Measurements from ENCODE around the gene UBE2D1. TPM values are rescaled to one million over a fixed set of nuclear protein-coding genes. Genes with fewer than 3 reads are reported as not detected.

The UBE2D1 gene
- total RNA-seq, 3 donors from 2014 or later: 13.4 to 16.0 (median 15.7) TPM

GRCh38 chr10:58351616-58352578, 17.1 kb downstream of the UBE2D1 start:
- peaks cover 26% of the 10 kb centered on the region for H3K4me1 Mint-ChIP-seq (ENCODE audit: low read depth)
- peaks cover 5% of the 10 kb centered on the region for H3K36me3 Mint-ChIP-seq (ENCODE audit: insufficient read depth)
- DNase-seq (no peak), ATAC-seq (no peak)
- no peaks in the 10 kb centered on the region for H3K27me3 Mint-ChIP-seq (ENCODE audit: low read depth)
- no peak overlapping the region for H3K4me3 Mint-ChIP-seq
- H3K9me3 Mint-ChIP-seq: no peaks in the 10 kb centered on the region

GRCh38 chr10:58352956-58353610, 18.3 kb downstream of the UBE2D1 start:
- no peaks in the 10 kb centered on the region for H3K36me3 Mint-ChIP-seq (ENCODE audit: insufficient read depth)
- H3K27me3 Mint-ChIP-seq (ENCODE audit: low read depth): no peaks in the 10 kb centered on the region
- no peak overlapping the region for H3K4me3 Mint-ChIP-seq
- H3K4me1 Mint-ChIP-seq (ENCODE audit: low read depth): peaks cover 29% of the 10 kb centered on the region
- no peak for DNase-seq
- no peaks in the 10 kb centered on the region for H3K9me3 Mint-ChIP-seq
- no peak for ATAC-seq

- H3K27me3 Mint-ChIP-seq (ENCODE audit: low read depth): no peaks in the 10 kb centered on the region
These were observed 21.9 kb downstream of the UBE2D1 start for GRCh38 chr10:58356756-58357155.

GRCh38 chr10:58358314-58358933, 23.6 kb downstream of the UBE2D1 start:
- Mint-ChIP-seq H3K27me3 (ENCODE audit: low read depth) (no peaks in the 10 kb centered on the region), H3K36me3 (ENCODE audit: insufficient read depth) (peaks cover 6% of the 10 kb centered on the region), H3K4me3 (no peak overlapping the region), H3K4me1 (ENCODE audit: low read depth) (peaks cover 30% of the 10 kb centered on the region), H3K9me3 (no peaks in the 10 kb centered on the region)
- DNase-seq (no peak), ATAC-seq (no peak)

More at GRCh38 chr10:58356756-58357155, 21.9 kb downstream of the UBE2D1 start:
- ATAC-seq (no peak), DNase-seq (no peak)
- H3K9me3 Mint-ChIP-seq: no peaks in the 10 kb centered on the region
- peaks cover 34% of the 10 kb centered on the region for H3K4me1 Mint-ChIP-seq (ENCODE audit: low read depth)
- peaks cover 3% of the 10 kb centered on the region for H3K36me3 Mint-ChIP-seq (ENCODE audit: insufficient read depth)
- no peak overlapping the region for H3K4me3 Mint-ChIP-seq

DNA sequence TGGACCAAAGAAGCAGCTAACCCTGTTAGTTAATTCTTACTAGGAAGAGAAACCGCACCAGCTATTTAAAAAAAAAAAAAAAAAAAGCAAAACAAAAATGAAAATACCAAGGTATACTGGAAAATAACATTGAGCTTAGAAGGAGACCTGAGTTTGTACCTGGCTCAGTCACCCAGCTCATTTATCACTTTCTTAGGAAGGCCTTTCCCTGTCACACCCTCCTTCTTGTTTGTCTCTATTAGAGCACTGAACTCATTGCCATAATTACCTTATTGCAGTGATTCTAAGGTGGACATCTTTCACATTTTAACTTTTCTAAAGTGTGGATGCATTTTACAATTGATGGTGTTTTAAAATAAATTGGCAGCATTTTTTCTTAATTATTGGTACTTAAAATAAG, 24.1 kb downstream of the UBE2D1 start:
- Mint-ChIP-seq H3K4me3 (no peak overlapping the region), H3K36me3 (ENCODE audit: insufficient read depth) (peaks cover 8% of the 10 kb centered on the region), H3K27me3 (ENCODE audit: low read depth) (no peaks in the 10 kb centered on the region), H3K9me3 (no peaks in the 10 kb centered on the region), H3K4me1 (ENCODE audit: low read depth) (peaks cover 30% of the 10 kb centered on the region)
- ATAC-seq (no peak), DNase-seq (no peak)

- DNase-seq: no peak
- Mint-ChIP-seq H3K27me3 (ENCODE audit: low read depth) (no peaks in the 10 kb centered on the region), H3K4me3 (no peak overlapping the region), H3K36me3 (ENCODE audit: insufficient read depth) (peaks cover 9% of the 10 kb centered on the region), H3K9me3 (no peaks in the 10 kb centered on the region), H3K4me1 (ENCODE audit: low read depth) (peaks cover 30% of the 10 kb centered on the region)
- ATAC-seq: no peak
These were observed 24.7 kb downstream of the UBE2D1 start for GRCh38 chr10:58359541-58359940.

GRCh38 chr10:58360412-58361004, 25.7 kb downstream of the UBE2D1 start:
- ATAC-seq (no peak), DNase-seq (no peak)
- H3K36me3 Mint-ChIP-seq (ENCODE audit: insufficient read depth): peaks cover 16% of the 10 kb centered on the region
- peaks cover 26% of the 10 kb centered on the region for H3K4me1 Mint-ChIP-seq (ENCODE audit: low read depth)
- H3K27me3 Mint-ChIP-seq (ENCODE audit: low read depth): no peaks in the 10 kb centered on the region
- no peaks in the 10 kb centered on the region for H3K9me3 Mint-ChIP-seq
- no peak overlapping the region for H3K4me3 Mint-ChIP-seq

DNA sequence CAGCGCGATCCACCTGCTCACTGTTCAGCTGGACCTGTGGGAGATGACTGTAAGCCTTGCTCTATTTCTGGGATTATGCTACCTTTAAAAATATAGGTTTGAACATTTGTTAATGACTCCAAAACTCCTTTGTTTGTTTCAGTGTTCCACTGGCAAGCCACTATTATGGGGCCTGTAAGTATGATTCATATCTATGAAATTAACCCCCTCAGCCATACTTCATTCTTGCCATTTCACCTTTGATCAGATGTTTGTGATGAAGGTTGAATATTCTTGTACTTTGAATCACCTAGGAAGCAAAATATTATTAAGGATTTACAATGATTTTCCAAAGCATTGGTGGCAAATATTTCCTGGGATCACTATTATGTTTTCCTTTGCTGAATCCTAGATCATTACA, 26.5 kb downstream of the UBE2D1 start:
- no peaks in the 10 kb centered on the region for H3K9me3 Mint-ChIP-seq
- peaks cover 16% of the 10 kb centered on the region for H3K36me3 Mint-ChIP-seq (ENCODE audit: insufficient read depth)
- no peak for ATAC-seq
- no peak for DNase-seq
- no peak overlapping the region for H3K4me3 Mint-ChIP-seq
- H3K4me1 Mint-ChIP-seq (ENCODE audit: low read depth): peaks cover 26% of the 10 kb centered on the region
- no peaks in the 10 kb centered on the region for H3K27me3 Mint-ChIP-seq (ENCODE audit: low read depth)

- no peak overlapping the region for H3K4me3 Mint-ChIP-seq
- DNase-seq (no peak), ATAC-seq (no peak)
- peaks cover 20% of the 10 kb centered on the region for H3K4me1 Mint-ChIP-seq (ENCODE audit: low read depth)
- no peaks in the 10 kb centered on the region for H3K9me3 Mint-ChIP-seq
- H3K27me3 Mint-ChIP-seq (ENCODE audit: low read depth): no peaks in the 10 kb centered on the region
- H3K36me3 Mint-ChIP-seq (ENCODE audit: insufficient read depth): peaks cover 16% of the 10 kb centered on the region
These were observed 27.4 kb downstream of the UBE2D1 start for GRCh38 chr10:58362027-58362789.

- Mint-ChIP-seq H3K36me3 (ENCODE audit: insufficient read depth) (peaks cover 14% of the 10 kb centered on the region), H3K9me3 (no peaks in the 10 kb centered on the region), H3K4me1 (ENCODE audit: low read depth) (no peaks in the 10 kb centered on the region), H3K4me3 (no peak overlapping the region), H3K27me3 (ENCODE audit: low read depth) (no peaks in the 10 kb centered on the region)
- DNase-seq: no peak
- ATAC-seq: no peak
These were observed 32.3 kb downstream of the UBE2D1 start for GRCh38 chr10:58367069-58367468.

DNA sequence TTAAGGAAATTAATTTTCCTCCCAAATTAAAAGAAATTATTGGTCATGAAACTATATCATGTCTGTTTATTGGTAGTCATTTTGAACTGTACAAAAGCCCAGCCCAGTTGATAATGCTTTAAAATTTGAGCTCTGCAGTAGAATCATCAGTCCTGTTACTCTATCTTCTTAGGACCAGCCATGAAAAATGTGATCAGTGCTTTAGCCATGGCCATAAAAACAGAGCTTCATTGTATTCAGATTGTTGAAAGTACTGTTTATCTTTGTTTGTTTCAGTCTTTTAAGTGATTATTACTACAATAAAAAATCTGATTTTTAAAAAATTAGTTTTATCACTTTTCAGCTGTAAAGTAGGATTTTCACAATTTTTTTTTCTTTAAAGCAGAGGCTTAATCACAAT, 36.7 kb downstream of the UBE2D1 start:
- no peak overlapping the region for H3K4me3 Mint-ChIP-seq
- peaks cover 1% of the 10 kb centered on the region for H3K36me3 Mint-ChIP-seq (ENCODE audit: insufficient read depth)
- DNase-seq (no peak), ATAC-seq (no peak)
- H3K4me1 Mint-ChIP-seq (ENCODE audit: low read depth): no peaks in the 10 kb centered on the region
- no peaks in the 10 kb centered on the region for H3K27me3 Mint-ChIP-seq (ENCODE audit: low read depth)
- H3K9me3 Mint-ChIP-seq: no peaks in the 10 kb centered on the region

- Mint-ChIP-seq H3K4me3 (no peak overlapping the region), H3K9me3 (no peaks in the 10 kb centered on the region), H3K4me1 (ENCODE audit: low read depth) (no peaks in the 10 kb centered on the region), H3K36me3 (ENCODE audit: insufficient read depth) (peaks cover 1% of the 10 kb centered on the region), H3K27me3 (ENCODE audit: low read depth) (no peaks in the 10 kb centered on the region)
- ATAC-seq (no peak), DNase-seq (no peak)
These were observed 38.0 kb downstream of the UBE2D1 start for GRCh38 chr10:58372607-58373441.

DNA sequence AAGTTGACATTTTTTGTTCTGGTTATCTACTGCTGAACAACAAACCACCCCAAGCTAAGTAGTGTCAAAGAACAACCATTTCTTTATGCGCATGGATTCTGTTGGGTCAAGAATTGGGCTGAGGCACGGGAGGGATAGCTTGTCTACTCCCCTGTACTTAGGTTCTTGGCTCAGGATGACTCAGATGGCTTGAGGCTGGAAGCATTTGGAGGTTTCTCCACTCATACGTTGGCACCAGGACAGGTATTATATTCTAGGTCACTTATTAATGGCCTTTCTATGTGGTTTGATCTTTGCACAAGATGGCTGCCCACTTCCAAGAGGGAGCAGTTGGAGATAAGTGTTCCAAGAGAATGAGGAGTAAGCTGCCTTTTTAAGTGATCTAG, 38.6 kb downstream of the UBE2D1 start:
- H3K36me3 Mint-ChIP-seq (ENCODE audit: insufficient read depth): peaks cover 1% of the 10 kb centered on the region
- H3K27me3 Mint-ChIP-seq (ENCODE audit: low read depth): no peaks in the 10 kb centered on the region
- ATAC-seq: no peak
- H3K9me3 Mint-ChIP-seq: no peaks in the 10 kb centered on the region
- no peak overlapping the region for H3K4me3 Mint-ChIP-seq
- no peak for DNase-seq
- no peaks in the 10 kb centered on the region for H3K4me1 Mint-ChIP-seq (ENCODE audit: low read depth)
